Tibial nerve (tissue), 3 donors: ENCODE results near the gene PLA2G4A.

Source experiments
- CTCF ChIP-seq, 5 experiments: fragments of 200-600 bp in 3 of 5; fragments of 450-650 bp in 2 of 5; sonication (generic) in 3 of 5; IDR thresholded peaks; one replicate each; pipeline ENCODE4 v1.5.1; 2016 to 2019; ENCODE audit warnings: antibody characterized with exemption in 5 of 5, mild to moderate bottlenecking in 3 of 5, moderate library complexity in 2 of 5
- POLR2A ChIP-seq, 2 donors: fragments of 450-650 bp; IDR thresholded peaks; one replicate each; pipeline ENCODE4 v1.6.1; 2017; ENCODE audit warnings: antibody characterized with exemption in 2 of 2, mild to moderate bottlenecking in 2 of 2, moderate library complexity in 2 of 2

GRCh38 chr1:186980400-186980799 lies 151.7 kb downstream of the PLA2G4A start:
- TF ChIP-seq POLR2A (IDR thresholded peaks at IDR 0.05) (no peak), CTCF (IDR thresholded peaks at IDR 0.05) (no peak)
